GM18517 (cell line): Measurements from ENCODE around the gene SLC37A1.

ENCODE experiments used
- ATAC-seq: cut with Tn5 transposase; IDR thresholded peaks from one replicate; pipeline ENCODE4 v1.9.1; 2021; ENCODE audit warnings: mild to moderate bottlenecking, moderate library complexity; ENCODE audit not compliant: unreplicated experiment

Gene SLC37A1

GRCh38 chr21:42630626-42631025 is 117.0 kb downstream of the SLC37A1 start:
- ATAC-seq = no peak
